RWPE2 (cell line): ENCODE data around the gene SPATA13.

ENCODE experiments used
- ATAC-seq: fragments of 200-7000 bp; cut with Tn5 transposase; 3 replicates; pipeline ENCODE4 v1.9.1; 2021; ENCODE audit warnings: low read depth
- DNase-seq: peaks from one replicate; pipeline ENCODE4 v3.0.0-alpha.2; 2020; ENCODE audit warnings: low spot score
- H3K27ac ChIP-seq: fragments of 450-650 bp; 2 replicates; pipeline ENCODE4 v1.5.1; 2017; ENCODE audit warnings: mild to moderate bottlenecking; ENCODE audit not compliant: poor library complexity, severe bottlenecking
- H3K27me3 ChIP-seq: fragments of 250-450 bp; sonication (Bioruptor Pico); 2 replicates; pipeline ENCODE4 v1.5.1; 2021; ENCODE audit warnings: mild to moderate bottlenecking, moderate library complexity; ENCODE audit not compliant: insufficient read depth, poor library complexity, severe bottlenecking
- H3K36me3 ChIP-seq: fragments of 250-450 bp; sonication (Bioruptor Pico); 2 replicates; pipeline ENCODE4 v1.5.1; 2020; ENCODE audit warnings: low read depth, mild to moderate bottlenecking, moderate library complexity
- H3K4me1 ChIP-seq: fragments of 250-450 bp; sonication (Bioruptor Pico); 2 replicates; pipeline ENCODE4 v1.5.1; 2021; ENCODE audit warnings: mild to moderate bottlenecking, moderate library complexity; ENCODE audit not compliant: insufficient read depth, poor library complexity, severe bottlenecking
- H3K4me3 ChIP-seq: fragments of 250-450 bp; sonication (Bioruptor Pico); 2 replicates; pipeline ENCODE4 v1.5.1; 2021; ENCODE audit warnings: mild to moderate bottlenecking, moderate library complexity; ENCODE audit not compliant: severe bottlenecking
- H3K9me3 ChIP-seq: fragments of 250-450 bp; sonication (Bioruptor Pico); 2 replicates; pipeline ENCODE4 v1.5.1; 2021; ENCODE audit warnings: mild to moderate bottlenecking, moderate library complexity; ENCODE audit not compliant: severe bottlenecking
- CTCF ChIP-seq: fragments of 450-650 bp; IDR thresholded peaks from one replicate; pipeline ENCODE4 v1.5.1; 2017; ENCODE audit warnings: mild to moderate bottlenecking, moderate library complexity; ENCODE audit not compliant: poor library complexity, severe bottlenecking

SPATA13 gene

GRCh38 chr13:24133021-24133795, 27.3 kb upstream of the SPATA13 start:
- Histone ChIP-seq H3K36me3 (no peaks in the 10 kb centered on the region), H3K27me3 (no peaks in the 10 kb centered on the region), H3K4me3 (no peak overlapping the region), H3K4me1 (no peaks in the 10 kb centered on the region), H3K27ac (no peak overlapping the region), H3K9me3 (no peaks in the 10 kb centered on the region)
- TF ChIP-seq CTCF = no peak
- DNase-seq = no peak
- no peak for ATAC-seq

- H3K4me3 ChIP-seq = no peak overlapping the region
- H3K27ac ChIP-seq = no peak overlapping the region
- DNase-seq (no peak), ATAC-seq (no peak)
- no peak for TF ChIP-seq CTCF
- no peaks in the 10 kb centered on the region for H3K36me3 ChIP-seq
- H3K27me3 ChIP-seq = no peaks in the 10 kb centered on the region
- no peaks in the 10 kb centered on the region for H3K4me1 ChIP-seq
- H3K9me3 ChIP-seq = no peaks in the 10 kb centered on the region
These were observed 26.3 kb upstream of the SPATA13 start for GRCh38 chr13:24134231-24134630.

- Histone ChIP-seq H3K9me3 (no peaks in the 10 kb centered on the region), H3K36me3 (no peaks in the 10 kb centered on the region), H3K27me3 (no peaks in the 10 kb centered on the region), H3K4me3 (no peak overlapping the region), H3K4me1 (no peaks in the 10 kb centered on the region), H3K27ac (no peak overlapping the region)
- TF ChIP-seq CTCF = no peak
- DNase-seq (no peak), ATAC-seq (no peak)
These were observed 25.8 kb upstream of the SPATA13 start for GRCh38 chr13:24134757-24135156.

- Histone ChIP-seq H3K27me3 (no peaks in the 10 kb centered on the region), H3K4me3 (no peak overlapping the region), H3K9me3 (no peaks in the 10 kb centered on the region), H3K4me1 (no peaks in the 10 kb centered on the region), H3K27ac (no peak overlapping the region), H3K36me3 (no peaks in the 10 kb centered on the region)
- no peak for DNase-seq
- ATAC-seq = no peak
- TF ChIP-seq CTCF = no peak
These were observed 24.7 kb upstream of the SPATA13 start for GRCh38 chr13:24135674-24136300.

GRCh38 chr13:24138911-24139310, 21.6 kb upstream of the SPATA13 start:
- no peak overlapping the region for H3K27ac ChIP-seq
- ATAC-seq (no peak), DNase-seq (no peak)
- no peaks in the 10 kb centered on the region for H3K9me3 ChIP-seq
- TF ChIP-seq CTCF = no peak
- H3K27me3 ChIP-seq = no peaks in the 10 kb centered on the region
- no peaks in the 10 kb centered on the region for H3K4me1 ChIP-seq
- H3K36me3 ChIP-seq = no peaks in the 10 kb centered on the region
- H3K4me3 ChIP-seq = no peak overlapping the region
